Ovary (tissue), 3 donors: ENCODE results near the gene RAB10.

Experiments
- EP300 ChIP-seq: sonication (generic); formaldehyde crosslinking; IDR thresholded peaks from one replicate; pipeline ENCODE4 v1.6.1; 2017; ENCODE audit warnings: antibody characterized with exemption
- POLR2A ChIP-seq: fragments of 450-650 bp; IDR thresholded peaks from one replicate; pipeline ENCODE4 v1.6.1; 2017; ENCODE audit warnings: antibody characterized with exemption, mild to moderate bottlenecking, moderate library complexity
- TF ChIP-seq, protein P1 (sequence below), 3 donors: fragments of 450-650 bp in 2 of 3; fragments of 200-600 bp in 1 of 3; IDR thresholded peaks; one replicate each; pipeline versions ENCODE4 v1.5.1 to v1.8.0; 2016 to 2022; ENCODE audit warnings: antibody characterized with exemption in 3 of 3, mild to moderate bottlenecking in 1 of 3
- donor health status: DM: no; HTN: no; CAD: no.

DNA sequence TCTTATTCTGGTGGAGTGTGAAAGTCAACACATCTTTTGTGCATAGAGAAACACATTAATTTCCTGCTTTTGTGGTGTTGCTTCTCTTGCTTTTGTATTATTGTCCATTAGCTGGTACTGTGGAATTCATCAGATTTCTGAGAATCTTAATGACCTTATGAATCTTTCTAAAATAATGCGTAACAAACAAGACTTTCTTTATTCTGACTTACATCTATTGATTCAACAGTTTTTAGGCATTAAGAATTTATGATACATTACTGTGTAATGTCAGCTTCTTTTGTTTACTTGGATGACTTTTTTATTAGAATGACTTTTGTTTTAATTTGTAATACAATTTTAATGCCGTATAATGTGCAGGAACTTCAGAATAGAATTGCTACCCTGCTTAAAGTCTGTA lies 43.4 kb downstream of the RAB10 start:
- TF ChIP-seq, protein P1, sequence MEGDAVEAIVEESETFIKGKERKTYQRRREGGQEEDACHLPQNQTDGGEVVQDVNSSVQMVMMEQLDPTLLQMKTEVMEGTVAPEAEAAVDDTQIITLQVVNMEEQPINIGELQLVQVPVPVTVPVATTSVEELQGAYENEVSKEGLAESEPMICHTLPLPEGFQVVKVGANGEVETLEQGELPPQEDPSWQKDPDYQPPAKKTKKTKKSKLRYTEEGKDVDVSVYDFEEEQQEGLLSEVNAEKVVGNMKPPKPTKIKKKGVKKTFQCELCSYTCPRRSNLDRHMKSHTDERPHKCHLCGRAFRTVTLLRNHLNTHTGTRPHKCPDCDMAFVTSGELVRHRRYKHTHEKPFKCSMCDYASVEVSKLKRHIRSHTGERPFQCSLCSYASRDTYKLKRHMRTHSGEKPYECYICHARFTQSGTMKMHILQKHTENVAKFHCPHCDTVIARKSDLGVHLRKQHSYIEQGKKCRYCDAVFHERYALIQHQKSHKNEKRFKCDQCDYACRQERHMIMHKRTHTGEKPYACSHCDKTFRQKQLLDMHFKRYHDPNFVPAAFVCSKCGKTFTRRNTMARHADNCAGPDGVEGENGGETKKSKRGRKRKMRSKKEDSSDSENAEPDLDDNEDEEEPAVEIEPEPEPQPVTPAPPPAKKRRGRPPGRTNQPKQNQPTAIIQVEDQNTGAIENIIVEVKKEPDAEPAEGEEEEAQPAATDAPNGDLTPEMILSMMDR (IDR thresholded peaks at IDR 0.05) = no peak
- TF ChIP-seq EP300 (no peak), POLR2A (no peak)
